NB4 (cell line): Measurements from ENCODE around the gene CTCF.

ENCODE experiments used
- POLR2A ChIP-seq: IDR thresholded peaks from 2 replicates; pipeline ENCODE4 v1.6.1; 2011; ENCODE audit warnings: mild to moderate bottlenecking; ENCODE audit not compliant: insufficient read length; ENCODE audit errors: extremely low read depth
- TF ChIP-seq, protein P1 (sequence below): IDR thresholded peaks from one replicate; pipeline ENCODE4 v1.5.1; 2012; ENCODE audit warnings: low read depth, low read length
- TF ChIP-seq, protein P2 (sequence below): IDR thresholded peaks from 2 replicates; pipeline ENCODE4 v1.6.1; 2011; ENCODE audit warnings: low read depth, low read length

DNA sequence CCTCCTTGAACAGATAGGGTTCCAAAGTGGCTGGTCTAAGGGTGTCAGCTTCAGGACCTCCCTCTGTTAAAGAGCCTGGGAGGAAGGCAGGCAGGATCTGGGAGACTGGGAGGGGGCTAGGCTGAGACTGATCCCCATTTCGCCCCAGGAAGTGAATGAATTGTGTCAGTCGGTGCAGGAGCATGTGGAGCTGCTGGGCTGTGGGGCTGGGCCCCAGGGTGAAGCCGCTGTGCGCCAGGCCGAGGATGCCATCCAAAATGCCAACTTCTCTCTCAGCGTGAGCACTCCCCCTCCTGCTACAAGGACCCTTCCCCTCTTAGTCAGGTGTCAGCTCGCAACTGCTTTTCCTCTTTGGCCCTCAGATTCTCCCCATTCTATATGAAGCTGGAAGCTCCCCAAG is 88.7 kb downstream of the CTCF start:
- TF ChIP-seq, protein P1, sequence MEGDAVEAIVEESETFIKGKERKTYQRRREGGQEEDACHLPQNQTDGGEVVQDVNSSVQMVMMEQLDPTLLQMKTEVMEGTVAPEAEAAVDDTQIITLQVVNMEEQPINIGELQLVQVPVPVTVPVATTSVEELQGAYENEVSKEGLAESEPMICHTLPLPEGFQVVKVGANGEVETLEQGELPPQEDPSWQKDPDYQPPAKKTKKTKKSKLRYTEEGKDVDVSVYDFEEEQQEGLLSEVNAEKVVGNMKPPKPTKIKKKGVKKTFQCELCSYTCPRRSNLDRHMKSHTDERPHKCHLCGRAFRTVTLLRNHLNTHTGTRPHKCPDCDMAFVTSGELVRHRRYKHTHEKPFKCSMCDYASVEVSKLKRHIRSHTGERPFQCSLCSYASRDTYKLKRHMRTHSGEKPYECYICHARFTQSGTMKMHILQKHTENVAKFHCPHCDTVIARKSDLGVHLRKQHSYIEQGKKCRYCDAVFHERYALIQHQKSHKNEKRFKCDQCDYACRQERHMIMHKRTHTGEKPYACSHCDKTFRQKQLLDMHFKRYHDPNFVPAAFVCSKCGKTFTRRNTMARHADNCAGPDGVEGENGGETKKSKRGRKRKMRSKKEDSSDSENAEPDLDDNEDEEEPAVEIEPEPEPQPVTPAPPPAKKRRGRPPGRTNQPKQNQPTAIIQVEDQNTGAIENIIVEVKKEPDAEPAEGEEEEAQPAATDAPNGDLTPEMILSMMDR: no peak
- no peak for TF ChIP-seq POLR2A
- TF ChIP-seq, protein P2, sequence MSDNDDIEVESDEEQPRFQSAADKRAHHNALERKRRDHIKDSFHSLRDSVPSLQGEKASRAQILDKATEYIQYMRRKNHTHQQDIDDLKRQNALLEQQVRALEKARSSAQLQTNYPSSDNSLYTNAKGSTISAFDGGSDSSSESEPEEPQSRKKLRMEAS: no peak
